Measurements from ENCODE around the gene ARID1B.

Gene ARID1B

GRCh38 chr6:157090736-157091135, 313.6 kb downstream of the ARID1B start:
- H3K36me3 ChIP-seq = peaks cover 2% of the 10 kb centered on the region
- TF ChIP-seq CTCF (IDR thresholded peaks at IDR 0.05; ENCODE audit: low read depth, low read length) = no peak
- H3K4me3 ChIP-seq (ENCODE audit: low read depth, low read length) = no peak overlapping the region
- H3K27me3 ChIP-seq = no peaks in the 10 kb centered on the region
- no peaks in the 10 kb centered on the region for H3K9me3 ChIP-seq
- DNase-seq = no peak
- peaks cover 33% of the 10 kb centered on the region for H3K4me1 ChIP-seq

- Histone ChIP-seq H3K27me3 (no peaks in the 10 kb centered on the region), H3K4me1 (peaks cover 33% of the 10 kb centered on the region), H3K4me3 (ENCODE audit: low read depth, low read length) (no peak overlapping the region), H3K9me3 (no peaks in the 10 kb centered on the region), H3K36me3 (peaks cover 2% of the 10 kb centered on the region)
- DNase-seq = no peak
- TF ChIP-seq CTCF (IDR thresholded peaks at IDR 0.05; ENCODE audit: low read depth, low read length) = no peak
Observed at GRCh38 chr6:157091243-157091642, 314.1 kb downstream of the ARID1B start.

GRCh38 chr6:157091856-157092460, 314.8 kb downstream of the ARID1B start:
- peaks cover 2% of the 10 kb centered on the region for H3K36me3 ChIP-seq
- H3K4me1 ChIP-seq = peaks cover 33% of the 10 kb centered on the region
- no peak overlapping the region for H3K4me3 ChIP-seq (ENCODE audit: low read depth, low read length)
- no peak for TF ChIP-seq CTCF (IDR thresholded peaks at IDR 0.05; ENCODE audit: low read depth, low read length)
- DNase-seq = no peak
- no peaks in the 10 kb centered on the region for H3K9me3 ChIP-seq
- H3K27me3 ChIP-seq = no peaks in the 10 kb centered on the region

GRCh38 chr6:157092736-157093135, 315.6 kb downstream of the ARID1B start:
- Histone ChIP-seq H3K4me3 (ENCODE audit: low read depth, low read length) (no peak overlapping the region), H3K27me3 (no peaks in the 10 kb centered on the region), H3K36me3 (peaks cover 2% of the 10 kb centered on the region), H3K9me3 (no peaks in the 10 kb centered on the region), H3K4me1 (peaks cover 33% of the 10 kb centered on the region)
- no peak for TF ChIP-seq CTCF (IDR thresholded peaks at IDR 0.05; ENCODE audit: low read depth, low read length)
- no peak for DNase-seq

GRCh38 chr6:157093536-157093935, 316.4 kb downstream of the ARID1B start:
- H3K9me3 ChIP-seq = no peaks in the 10 kb centered on the region
- DNase-seq = no peak

More at GRCh38 chr6:157093536-157093935, 316.4 kb downstream of the ARID1B start:
- Histone ChIP-seq H3K4me3 (ENCODE audit: low read depth, low read length) (no peak overlapping the region), H3K4me1 (peaks cover 26% of the 10 kb centered on the region), H3K36me3 (peaks cover 2% of the 10 kb centered on the region), H3K27me3 (no peaks in the 10 kb centered on the region)
- no peak for TF ChIP-seq CTCF (IDR thresholded peaks at IDR 0.05; ENCODE audit: low read depth, low read length)
